Raji (cell line): ENCODE results near the gene KCNQ1.

ENCODE experiments used
- POLR2A ChIP-seq: IDR thresholded peaks from 2 replicates; pipeline ENCODE4 v1.6.1; 2011; ENCODE audit warnings: low read depth, low read length, control low read depth; ENCODE audit not compliant: insufficient read depth

The KCNQ1 gene

DNA sequence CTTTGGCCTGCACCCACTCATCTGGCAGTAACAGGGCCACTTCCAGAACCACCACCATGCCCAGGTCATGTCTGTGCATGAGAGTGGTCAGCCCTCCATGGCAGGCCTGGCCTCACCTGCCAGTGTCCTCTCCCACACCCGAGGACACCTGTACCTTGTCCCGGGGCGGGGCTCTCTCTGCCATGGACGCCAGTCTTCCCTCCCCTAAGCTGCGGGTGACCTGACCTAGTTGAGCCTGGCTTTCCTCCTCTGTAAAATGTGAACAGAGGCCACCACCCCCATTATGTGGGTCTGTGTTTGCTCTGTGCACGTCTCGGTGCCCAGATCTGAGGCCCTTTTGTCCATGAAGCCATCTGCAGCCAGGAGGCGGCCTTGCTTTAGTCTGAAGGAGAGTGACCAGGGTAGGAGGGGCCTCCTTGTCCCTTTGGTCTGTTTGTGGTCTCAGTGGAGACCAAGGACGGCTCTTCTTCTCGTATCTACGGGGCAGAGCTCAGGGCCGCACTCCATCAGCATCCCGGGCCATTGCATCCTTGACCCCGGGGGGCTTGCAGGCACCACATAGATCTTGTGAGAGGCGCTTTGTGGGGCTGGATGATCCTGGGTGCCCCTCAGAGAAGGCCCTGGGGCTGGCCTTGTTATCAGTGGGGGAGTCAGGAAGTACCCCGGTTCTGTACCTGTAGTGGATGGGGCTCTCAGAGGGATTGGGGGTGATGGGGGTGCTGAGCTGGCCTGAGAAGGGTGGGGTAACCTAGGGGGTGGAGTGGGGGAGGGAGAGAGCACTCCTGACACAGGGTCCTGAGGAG, 121.6 kb downstream of the KCNQ1 start:
- TF ChIP-seq POLR2A, result no peak

DNA sequence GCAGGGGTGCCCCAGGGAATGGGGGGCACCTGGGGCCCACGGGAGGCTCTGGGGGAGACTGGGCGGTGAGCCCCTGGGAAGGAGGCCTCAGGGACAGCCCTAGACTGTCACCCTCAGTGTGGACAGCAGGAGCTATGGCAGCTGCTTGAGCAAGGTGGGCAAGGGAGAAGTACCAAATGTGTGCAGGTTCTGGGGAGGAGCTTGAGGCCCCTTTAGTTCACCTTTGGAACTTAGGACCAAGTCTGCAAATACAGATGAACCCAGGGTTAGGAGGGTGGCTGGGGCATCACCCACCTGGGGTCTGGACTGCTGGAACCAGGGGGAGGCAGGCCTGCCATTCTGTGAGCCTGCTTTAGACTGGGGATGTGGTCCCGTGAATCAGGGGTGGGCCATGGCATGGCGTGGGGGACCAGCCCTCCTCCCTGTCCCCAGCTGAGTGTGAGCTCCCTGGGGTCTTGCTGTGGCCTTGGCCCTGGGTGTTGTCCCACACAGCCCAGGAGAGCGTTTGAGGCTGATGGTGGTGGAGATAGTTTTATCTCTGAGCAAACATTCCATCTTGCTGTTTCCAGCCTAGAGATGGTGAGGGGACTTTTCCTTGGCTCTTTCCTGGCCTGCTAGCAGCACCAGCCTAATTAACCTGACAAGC, 122.3 kb downstream of the KCNQ1 start:
- no peak for TF ChIP-seq POLR2A

DNA sequence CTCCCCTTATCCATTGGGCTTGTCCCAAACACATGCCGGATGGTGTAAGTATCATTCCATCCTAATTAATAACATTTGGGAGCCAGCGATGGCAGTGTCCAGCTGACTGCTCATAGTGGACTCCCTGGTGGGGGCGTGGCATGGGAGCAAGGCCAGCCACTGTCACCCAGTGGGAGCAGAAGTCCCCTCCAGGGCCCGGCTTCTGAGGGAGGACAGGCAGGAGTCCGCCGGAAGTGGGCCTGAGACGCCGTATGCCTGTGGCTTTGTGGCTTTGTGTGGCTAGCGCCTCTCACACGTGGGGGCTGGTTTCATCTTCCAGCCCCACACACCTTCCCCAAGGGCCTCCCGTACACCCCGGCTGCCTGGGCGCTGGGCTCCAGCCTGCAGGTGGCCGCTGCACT, 124.5 kb downstream of the KCNQ1 start:
- TF ChIP-seq POLR2A, result no peak

DNA sequence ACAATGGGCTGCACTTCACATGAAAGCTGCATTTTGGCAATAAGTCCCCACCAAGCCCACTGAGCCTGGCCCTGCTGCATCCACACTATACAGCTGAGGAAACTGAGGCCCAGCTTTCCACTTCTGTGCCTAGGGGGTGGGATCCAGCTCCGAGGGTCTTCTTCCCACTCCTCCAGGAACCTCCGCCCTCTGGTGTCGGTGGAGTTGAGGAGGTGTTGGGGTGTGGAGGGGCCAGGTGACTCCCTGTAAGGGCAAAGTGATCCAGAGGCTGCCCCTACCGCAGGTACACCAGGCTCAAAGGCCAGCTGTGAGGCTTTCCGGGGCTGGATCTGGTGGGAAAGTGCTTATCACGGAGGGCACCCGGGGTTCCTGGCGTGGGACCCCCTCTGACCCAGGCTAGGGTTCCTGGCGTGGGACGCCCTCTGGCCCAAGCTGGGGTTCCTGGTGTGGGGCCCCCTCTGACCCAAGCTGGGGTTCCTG, 125.0 kb downstream of the KCNQ1 start:
- no peak for TF ChIP-seq POLR2A

DNA sequence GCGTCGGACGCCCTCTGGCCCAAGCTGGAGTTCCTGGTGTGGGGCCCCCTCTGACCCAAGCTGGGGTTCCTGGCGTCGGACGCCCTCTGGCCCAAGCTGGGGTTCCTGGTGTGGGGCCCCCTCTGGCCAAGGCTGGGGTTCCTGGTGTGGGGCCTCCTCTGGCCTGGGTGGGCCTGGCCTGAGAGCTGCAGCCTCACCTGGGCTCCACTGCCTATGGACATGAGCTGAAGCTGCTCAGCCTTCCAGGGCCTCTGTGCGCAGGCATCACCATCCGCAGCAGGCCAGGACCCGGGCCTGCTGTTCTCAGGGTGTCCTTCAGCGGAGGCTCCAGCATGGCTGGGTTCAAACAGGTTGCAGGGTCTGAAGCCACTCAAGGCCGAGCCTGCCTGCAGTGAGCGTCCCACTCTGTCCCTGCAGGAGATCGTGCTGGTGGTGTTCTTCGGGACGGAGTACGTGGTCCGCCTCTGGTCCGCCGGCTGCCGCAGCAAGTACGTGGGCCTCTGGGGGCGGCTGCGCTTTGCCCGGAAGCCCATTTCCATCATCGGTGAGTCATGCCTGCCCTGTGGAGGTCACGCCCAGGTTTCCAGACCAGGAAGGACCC, 125.5 kb downstream of the KCNQ1 start:
- no peak for TF ChIP-seq POLR2A

DNA sequence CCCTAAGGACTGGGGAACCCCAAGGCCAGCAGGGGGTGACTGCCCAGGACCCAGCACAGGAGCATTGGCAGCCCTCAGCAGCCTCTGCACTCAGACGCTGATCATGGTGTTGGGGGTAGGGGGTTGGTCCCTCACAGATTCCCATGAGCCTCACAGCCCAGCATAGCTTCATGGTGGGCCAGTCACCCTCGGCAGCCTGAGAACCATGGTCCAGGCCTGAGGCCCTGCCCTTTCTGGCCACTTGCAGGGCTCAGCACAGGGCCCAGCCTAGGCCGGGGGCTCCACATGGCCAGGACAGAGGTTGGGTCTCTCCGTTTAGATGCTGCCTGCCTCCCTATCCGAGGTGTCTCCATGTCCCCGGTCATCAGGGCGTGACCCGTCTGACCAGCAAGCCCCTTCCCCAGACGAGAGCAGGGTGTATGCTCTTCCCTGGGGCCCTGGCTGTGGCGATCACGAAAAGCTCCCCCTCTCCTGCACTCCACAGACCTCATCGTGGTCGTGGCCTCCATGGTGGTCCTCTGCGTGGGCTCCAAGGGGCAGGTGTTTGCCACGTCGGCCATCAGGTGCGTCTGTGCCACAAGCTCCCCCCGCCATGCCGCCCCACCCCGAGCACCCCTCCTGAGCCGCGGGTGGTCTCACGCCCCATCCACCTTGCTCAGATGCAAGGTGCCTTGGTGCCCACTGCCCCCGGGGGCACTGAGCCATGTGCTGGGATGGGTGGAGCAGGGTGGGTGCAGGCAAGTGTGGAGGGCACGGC, 126.2 kb downstream of the KCNQ1 start:
- TF ChIP-seq POLR2A, result no peak

DNA sequence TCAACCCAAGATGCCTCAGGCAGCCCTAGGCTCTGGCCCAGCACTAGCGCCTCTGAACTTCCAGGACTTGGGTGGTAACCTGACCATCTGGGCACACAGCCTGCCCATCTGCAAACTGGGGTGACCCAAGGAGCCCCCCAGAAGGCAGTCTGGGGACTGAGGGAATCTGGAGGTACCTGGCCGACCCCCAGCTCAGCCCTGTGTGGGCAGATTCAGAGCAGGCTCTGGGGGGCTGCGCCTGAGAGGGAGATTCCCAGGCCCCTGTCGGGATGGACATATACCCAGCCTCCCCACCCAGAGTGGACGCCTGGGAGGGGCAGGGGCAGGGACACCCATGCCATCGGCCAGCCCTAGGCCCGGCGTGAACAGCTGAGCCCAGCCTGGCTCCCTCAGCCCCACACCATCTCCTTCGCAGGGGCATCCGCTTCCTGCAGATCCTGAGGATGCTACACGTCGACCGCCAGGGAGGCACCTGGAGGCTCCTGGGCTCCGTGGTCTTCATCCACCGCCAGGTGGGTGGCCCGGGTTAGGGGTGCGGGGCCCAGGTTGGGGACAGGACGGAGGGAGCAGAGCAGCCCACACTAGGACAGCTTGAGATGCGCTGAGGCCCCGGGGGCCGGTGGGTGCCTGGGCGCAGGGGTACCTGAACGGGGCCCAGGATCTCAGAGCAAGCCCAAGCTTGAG, 126.9 kb downstream of the KCNQ1 start:
- no peak for TF ChIP-seq POLR2A

DNA sequence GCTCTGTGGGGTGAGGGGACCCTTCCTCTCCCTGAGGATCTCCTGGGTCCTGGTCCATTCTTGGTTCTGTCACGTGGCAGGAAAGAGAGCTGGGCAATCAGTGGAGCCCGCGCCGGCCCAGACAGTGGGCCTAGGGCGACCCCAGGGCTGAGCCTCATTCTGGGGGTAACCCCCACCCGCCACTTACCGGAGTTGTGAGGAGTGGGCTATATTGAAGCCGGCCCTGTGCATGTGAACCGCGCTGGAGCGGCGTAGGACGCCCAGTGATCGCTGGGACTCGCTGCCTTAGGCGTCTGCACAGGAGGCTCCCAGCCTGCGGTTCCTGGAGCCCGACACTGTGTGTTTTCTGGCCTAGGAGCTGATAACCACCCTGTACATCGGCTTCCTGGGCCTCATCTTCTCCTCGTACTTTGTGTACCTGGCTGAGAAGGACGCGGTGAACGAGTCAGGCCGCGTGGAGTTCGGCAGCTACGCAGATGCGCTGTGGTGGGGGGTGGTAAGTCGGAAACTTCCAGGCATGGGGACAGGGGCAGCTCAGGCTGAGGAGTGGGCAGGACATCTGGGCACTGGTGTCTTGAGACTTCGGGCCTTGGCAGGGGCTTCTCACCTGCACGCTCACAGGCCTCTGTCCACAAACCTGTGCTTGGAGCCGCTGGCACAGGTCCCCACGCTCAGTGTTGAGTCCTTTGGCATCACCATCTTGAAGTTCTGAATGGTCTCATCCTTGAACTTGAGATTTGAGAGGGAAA, 127.9 kb downstream of the KCNQ1 start:
- TF ChIP-seq POLR2A, result no peak

DNA sequence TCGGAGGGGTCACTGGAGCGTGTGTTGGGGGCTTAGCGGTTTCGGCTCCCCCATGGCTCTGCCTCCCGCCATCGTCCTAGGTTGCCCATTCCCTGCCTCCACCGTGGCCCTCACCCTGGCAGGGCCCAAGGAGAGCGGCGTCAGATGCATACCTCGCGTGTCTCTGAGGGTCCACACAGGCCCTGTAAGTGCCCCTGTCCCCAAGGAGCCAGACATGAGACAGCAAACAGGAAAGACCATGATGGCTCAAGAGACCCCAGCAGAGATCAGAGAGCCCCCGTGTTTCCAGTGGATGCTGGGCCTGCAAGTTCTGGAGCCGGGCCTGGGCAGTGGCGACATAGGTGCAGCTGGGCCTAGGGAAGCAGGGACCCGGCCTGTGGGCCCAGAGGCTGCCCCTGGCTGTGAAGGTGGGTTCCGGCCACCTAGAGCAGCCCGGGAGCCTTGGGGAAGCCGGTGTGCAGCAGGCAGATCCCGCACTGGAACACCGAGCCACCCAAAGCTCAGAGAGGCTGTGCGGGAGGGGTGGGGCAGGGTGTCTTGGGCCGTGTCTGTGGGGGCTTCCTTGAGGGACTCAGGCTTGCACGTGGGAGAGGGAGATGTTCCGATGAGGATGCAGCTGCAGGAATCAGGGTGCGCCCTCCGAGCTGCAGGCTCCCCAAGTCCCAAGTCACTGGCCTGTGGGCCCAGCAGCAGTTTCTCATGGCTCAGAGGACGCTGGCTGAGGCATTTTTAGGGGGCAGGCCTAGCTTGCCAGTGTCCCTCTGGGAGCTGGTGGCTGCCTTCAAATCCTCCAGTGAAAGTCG, 128.6 kb downstream of the KCNQ1 start:
- TF ChIP-seq POLR2A, result no peak

DNA sequence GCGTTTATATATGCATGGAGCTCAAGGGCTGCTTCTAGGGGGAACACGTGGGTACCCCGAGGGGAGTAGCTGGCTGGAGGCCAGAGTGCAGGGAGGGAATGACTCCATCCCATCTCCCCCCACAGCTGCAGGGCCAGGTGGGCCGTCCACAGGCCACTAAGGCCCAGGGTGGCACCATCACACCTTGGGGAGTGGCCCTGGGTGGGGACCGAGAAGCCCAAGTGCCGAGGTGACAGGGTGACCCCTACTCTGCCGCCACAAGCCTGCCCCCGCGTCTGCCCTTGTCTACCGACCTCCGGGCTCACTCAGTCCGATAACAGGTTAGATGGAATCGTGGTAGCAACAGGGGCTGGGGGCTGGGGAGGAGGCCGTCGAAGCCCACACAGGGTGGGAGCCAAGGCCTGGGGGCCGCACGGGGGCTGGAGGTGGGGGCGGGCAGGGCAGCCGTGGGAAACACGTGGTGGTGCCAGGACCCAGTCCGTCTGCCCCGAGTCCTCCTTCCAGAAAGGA, 129.3 kb downstream of the KCNQ1 start:
- TF ChIP-seq POLR2A, result no peak

DNA sequence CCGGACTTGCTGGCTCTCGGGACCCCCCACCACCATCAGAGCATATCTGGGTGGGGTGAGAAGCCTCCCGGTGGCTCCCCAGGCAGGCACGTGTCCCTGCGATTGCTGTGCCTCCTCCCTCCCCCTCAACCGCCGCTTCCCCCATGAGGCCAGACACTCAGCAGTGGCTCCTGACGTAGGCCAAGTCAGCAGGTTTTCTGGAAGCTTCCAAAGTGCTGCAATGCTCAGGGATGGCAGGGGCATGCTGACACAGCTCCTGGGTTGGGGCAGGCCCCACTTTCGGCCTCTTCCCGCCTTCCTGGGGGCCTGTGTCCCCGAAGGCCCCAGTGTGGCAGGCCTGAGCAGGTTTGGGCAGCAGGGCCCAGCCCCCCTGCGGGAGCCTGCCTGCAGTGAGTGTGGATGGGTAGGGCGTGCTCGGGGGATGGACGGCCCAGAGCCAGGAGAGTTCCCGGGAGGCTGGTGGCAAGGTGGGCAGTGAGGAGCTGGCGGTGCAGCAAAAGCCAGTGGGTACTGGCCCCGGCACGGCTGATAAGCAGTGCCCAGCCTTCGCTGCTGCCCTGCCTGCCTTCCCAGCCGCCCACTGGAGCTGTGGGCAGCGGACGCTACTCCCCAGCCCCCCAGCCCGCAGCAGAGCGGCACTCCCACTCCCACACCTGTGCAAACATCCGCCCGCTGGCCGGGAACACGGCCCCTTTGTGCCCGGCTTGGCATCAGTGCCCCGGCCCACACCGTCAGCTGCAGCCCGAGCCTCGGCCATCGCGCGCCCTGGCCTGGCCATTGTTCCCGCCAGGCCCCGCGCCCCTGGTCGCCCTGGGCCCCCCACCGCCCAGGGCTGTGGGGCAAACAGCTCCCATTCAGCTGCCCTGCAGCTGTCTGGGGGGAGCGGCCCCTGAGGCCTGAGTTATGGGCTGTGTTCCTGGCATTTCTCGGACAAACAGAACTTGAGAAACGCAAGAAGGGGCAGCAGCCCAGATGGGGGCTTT, 130.0 kb downstream of the KCNQ1 start:
- TF ChIP-seq POLR2A, result no peak

DNA sequence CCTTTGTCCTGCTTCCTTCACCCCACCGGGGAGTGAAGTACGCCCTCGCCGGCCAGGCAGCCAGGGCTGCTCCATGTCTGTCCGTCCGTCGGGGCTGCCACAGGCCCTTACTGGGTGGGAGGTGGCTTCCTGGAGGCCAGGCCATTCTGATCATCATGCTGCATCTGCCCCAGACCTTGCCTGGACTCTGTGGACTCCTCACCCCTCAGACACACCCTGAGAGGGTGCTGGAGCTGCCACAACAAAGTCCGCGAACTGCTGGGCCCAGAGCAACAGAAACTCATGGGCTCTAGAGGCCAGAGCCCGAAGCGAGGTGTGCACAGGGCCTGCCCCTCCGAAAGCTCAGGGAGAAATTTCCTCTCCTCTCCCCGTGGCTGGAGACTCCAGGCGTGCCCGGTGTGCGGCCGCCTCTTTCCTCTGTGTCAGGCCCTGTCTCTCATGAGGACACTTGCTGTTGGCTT, 130.8 kb downstream of the KCNQ1 start:
- no peak for TF ChIP-seq POLR2A
